Brain microvascular endothelial cell (primary cell): ENCODE data around the gene DOP1B.

Experiments used
- DNase-seq: peaks from one replicate; pipeline ENCODE4 v3.0.0-alpha.2; 2020
- H3K27ac ChIP-seq: fragments of 250-450 bp; sonication (Bioruptor Pico); 2 replicates; pipeline ENCODE4 v1.5.1; 2020; ENCODE audit warnings: mild to moderate bottlenecking, moderate library complexity
- H3K27me3 ChIP-seq: fragments of 250-450 bp; sonication (Bioruptor Pico); replicated peaks from 2 replicates; pipeline ENCODE4 v1.5.1; 2020; ENCODE audit warnings: mild to moderate bottlenecking
- H3K36me3 ChIP-seq: fragments of 250-450 bp; sonication (Bioruptor Pico); replicated peaks from 2 replicates; pipeline ENCODE4 v1.5.1; 2020; ENCODE audit warnings: mild to moderate bottlenecking
- H3K4me3 ChIP-seq: 2 replicates; pipeline ENCODE4 v1.5.1; 2011; ENCODE audit warnings: low read depth, mild to moderate bottlenecking, control low read depth, low read length, moderate library complexity
- CTCF ChIP-seq: IDR thresholded peaks from 2 replicates; pipeline ENCODE4 v1.5.1; 2011; ENCODE audit warnings: low read depth, mild to moderate bottlenecking, moderate library complexity, low read length, control low read depth, inconsistent platforms; ENCODE audit errors: missing control alignments
- in situ Hi-C: cut with HindIII; loops from 2 replicates; pipeline ENCODE4 v1.10.0; 2017; ENCODE audit warnings: low sequenced_read_pairs, low pct_ligation_motif_present

The DOP1B gene

GRCh38 chr21:36204980-36205379 lies 48.4 kb downstream of the DOP1B start:
- no peaks in the 10 kb centered on the region for H3K27me3 ChIP-seq
- H3K4me3 ChIP-seq, result no peak overlapping the region
- in situ Hi-C loops, result no loop called here
- no peak for TF ChIP-seq CTCF
- H3K27ac ChIP-seq, result no peak overlapping the region
- no peaks in the 10 kb centered on the region for H3K36me3 ChIP-seq
- no peak for DNase-seq

- no peak for TF ChIP-seq CTCF
- no peaks in the 10 kb centered on the region for H3K36me3 ChIP-seq
- in situ Hi-C loops, result no loop called here
- no peaks in the 10 kb centered on the region for H3K27me3 ChIP-seq
- H3K27ac ChIP-seq, result no peak overlapping the region
- no peak for DNase-seq
- no peak overlapping the region for H3K4me3 ChIP-seq
Observed at GRCh38 chr21:36205962-36206361, 49.3 kb downstream of the DOP1B start.
